Measurements from ENCODE around the gene SEC11C.
A peak's percentile ranks its signal among the peaks of the same experiment; 100 is the strongest.

SEC11C gene
- 42.7 to 50.2 reads per million in 2 donors for total RNA-seq

GRCh38 chr18:59139615-59140301 is at the start of gene SEC11C:
Gene SEC11C (plus strand): TSS chr18:59139884. CDS start chr18:59139949, 65 bp downstream.
- peak; percentile 86 to 99 (median 94) for DNase-seq

GRCh38 chr18:59090966-59091603 is 48.6 kb upstream of the SEC11C start:
- no peak for DNase-seq

- no peak for DNase-seq
Measured at GRCh38 chr18:59093668-59094067, 46.0 kb upstream of the SEC11C start.

GRCh38 chr18:59094569-59094968 is 45.1 kb upstream of the SEC11C start:
- no peak for DNase-seq

- no peak for DNase-seq
Measured at GRCh38 chr18:59096098-59096789, 43.4 kb upstream of the SEC11C start.

- no peak for DNase-seq
Measured at GRCh38 chr18:59101830-59102414, 37.8 kb upstream of the SEC11C start.

GRCh38 chr18:59109375-59109774 is 30.3 kb upstream of the SEC11C start:
- no peak for DNase-seq

GRCh38 chr18:59114160-59114559 is 25.5 kb upstream of the SEC11C start:
- no peak for DNase-seq

- DNase-seq: peak in 1 of 5 experiments; percentile 81
Measured at GRCh38 chr18:59123588-59124369, 15.9 kb upstream of the SEC11C start.

GRCh38 chr18:59124370-59124704 is 15.3 kb upstream of the SEC11C start:
- no peak for DNase-seq

- DNase-seq: no peak
Measured at GRCh38 chr18:59127047-59127446, 12.6 kb upstream of the SEC11C start.

GRCh38 chr18:59129951-59130703 is 9.6 kb upstream of the SEC11C start:
- DNase-seq: peak in 1 of 5 experiments; percentile 36

GRCh38 chr18:59132810-59133465 is 6.7 kb upstream of the SEC11C start:
- DNase-seq: no peak

GRCh38 chr18:59139291-59139614 is 431 bp upstream of the SEC11C start:
- DNase-seq: peak; percentile 81 to 94 (median 89)

- DNase-seq: no peak
Measured at GRCh38 chr18:59140302-59140885, 710 bp downstream of the SEC11C start.

GRCh38 chr18:59141294-59142068 is 1.8 kb downstream of the SEC11C start:
- DNase-seq: peak in 1 of 5 experiments; percentile 83

- peak in 1 of 5 experiments; percentile 94 for DNase-seq
Measured at GRCh38 chr18:59142274-59142673, 2.6 kb downstream of the SEC11C start.

- DNase-seq: peak in 1 of 5 experiments; percentile 40
Measured at GRCh38 chr18:59142800-59143416, 3.2 kb downstream of the SEC11C start.

- DNase-seq: peak in 1 of 5 experiments; percentile 50
Measured at GRCh38 chr18:59143441-59143840, 3.8 kb downstream of the SEC11C start.

- DNase-seq: peak in 1 of 5 experiments; percentile 74
Measured at GRCh38 chr18:59144483-59144882, 4.8 kb downstream of the SEC11C start.

Measured in T-helper 2 cell (primary cell).